ENCODE results near the gene RRP15.

Gene RRP15

DNA sequence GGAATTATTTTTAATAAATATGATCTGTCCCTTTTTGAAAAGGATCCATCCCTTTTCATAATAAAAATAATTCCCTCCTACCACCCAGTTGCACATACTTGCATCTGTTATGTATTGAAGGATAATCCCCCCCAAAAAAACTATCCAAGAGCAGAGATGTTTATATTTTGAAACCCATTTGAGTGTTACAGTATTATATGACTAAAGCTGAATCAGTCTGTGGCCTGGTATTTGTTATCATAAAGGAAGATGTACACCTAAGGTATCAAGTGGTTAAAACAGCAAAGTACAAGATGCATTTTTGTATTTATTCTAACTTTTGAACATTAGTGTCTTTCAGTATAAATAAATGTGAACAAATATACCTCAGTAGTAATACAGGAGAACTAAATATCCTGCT, 47.3 kb downstream of the RRP15 start:
- TF ChIP-seq CTCF (conservative IDR thresholded peaks at IDR 0.05), result no peak
- H3K27ac ChIP-seq, result no peak overlapping the region

DNA sequence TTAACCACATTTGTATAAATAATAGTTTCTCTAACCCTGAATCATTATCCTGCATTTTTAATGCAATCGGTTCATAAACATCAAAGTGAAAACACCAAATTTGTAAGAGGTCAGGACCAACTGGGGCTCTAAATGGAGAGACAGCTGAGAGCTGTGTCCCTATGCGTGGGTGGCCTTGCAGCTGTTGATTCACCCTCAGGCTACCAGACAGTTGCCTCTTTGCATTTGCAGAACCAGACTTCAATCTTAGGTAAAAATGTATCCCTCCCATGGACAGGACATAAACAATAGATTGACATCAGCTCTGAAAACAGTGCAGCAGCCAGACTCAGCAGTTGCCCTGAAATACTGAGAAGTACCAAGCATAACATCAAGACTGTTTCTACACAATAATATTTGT, 51.2 kb downstream of the RRP15 start:
- H3K27ac ChIP-seq, result no peak overlapping the region
- TF ChIP-seq CTCF (conservative IDR thresholded peaks at IDR 0.05), result no peak

- H3K27ac ChIP-seq, result no peak overlapping the region
- TF ChIP-seq CTCF (conservative IDR thresholded peaks at IDR 0.05), result peak; percentile 82
Measured at GRCh38 chr1:218339267-218339831, 54.3 kb downstream of the RRP15 start.

DNA sequence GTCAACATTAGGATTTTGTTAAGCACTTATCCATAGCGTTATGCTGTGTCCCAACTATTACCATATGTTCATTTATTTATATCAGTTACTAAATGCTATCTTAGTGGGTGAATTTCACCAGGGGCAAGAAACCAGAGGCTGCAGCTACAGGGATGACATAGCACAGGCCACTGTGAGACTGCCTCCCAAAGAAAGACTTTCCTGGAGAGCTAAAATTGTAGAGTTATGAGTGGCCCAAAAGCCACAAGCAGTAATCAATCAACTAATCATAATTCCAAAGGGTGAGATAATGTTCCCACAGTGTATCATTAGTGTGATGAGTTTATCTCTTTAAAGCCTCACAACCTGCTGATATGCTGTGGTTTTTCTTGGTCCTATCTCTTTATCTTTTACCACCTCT, 56.2 kb downstream of the RRP15 start:
- TF ChIP-seq CTCF (conservative IDR thresholded peaks at IDR 0.05), result no peak
- no peak overlapping the region for H3K27ac ChIP-seq

DNA sequence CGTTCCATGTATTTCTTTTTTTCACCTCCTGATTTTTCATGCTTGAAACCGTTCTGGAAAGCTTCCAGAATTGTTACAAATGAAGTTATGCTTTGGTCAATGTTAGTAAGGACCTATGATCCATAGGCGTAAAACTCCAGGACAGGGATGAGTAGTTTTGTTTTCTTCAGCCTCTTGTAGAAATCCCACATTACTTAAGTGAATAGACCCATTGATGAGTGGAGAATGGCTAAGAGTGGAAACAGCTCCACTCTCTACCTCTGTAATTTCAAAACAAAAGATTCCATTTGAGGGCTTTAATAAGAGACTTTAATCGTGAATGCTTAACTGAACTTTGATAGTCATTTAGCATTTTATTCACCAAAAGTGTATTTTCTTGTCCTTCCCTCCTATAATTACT, 57.0 kb downstream of the RRP15 start:
- H3K27ac ChIP-seq, result no peak overlapping the region
- no peak for TF ChIP-seq CTCF (conservative IDR thresholded peaks at IDR 0.05)

DNA sequence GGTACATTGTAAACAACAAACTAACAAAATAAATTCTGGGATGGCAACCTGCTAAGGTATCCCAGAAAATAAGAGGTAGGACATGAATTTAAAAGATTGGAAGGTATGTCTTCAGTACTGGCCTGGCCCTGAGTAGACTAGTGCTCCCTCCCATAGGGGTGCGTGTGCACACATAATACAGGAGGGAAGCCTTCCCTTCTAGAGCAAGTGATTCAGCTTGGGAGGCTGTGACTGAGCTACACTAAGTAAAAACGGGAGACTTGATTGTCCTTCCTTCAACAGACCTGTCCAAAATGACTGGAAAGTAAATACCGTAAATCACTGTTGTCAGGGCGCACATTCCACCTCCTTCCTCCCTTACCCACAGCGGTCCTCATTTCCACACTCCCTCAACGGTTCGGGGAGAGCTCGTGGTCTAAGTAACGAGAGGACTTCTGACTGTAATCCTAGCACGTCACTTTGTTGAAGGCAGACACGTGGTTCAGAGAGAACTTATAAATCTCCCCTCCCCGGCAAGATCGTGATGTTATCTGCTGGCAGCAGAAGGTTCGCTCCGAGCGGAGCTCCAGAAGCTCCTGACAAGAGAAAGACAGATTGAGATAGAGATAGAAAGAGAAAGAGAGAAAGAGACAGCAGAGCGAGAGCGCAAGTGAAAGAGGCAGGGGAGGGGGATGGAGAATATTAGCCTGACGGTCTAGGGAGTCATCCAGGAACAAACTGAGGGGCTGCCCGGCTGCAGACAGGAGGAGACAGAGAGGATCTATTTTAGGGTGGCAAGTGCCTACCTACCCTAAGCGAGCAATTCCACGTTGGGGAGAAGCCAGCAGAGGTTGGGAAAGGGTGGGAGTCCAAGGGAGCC, 60.0 kb downstream of the RRP15 start, which contains the start of gene TGFB2:
TGFB2 (plus strand) TSS at position 523 of the 859 bp plus-strand sequence. CDS start 1,366 bp downstream, outside the sequence.
- peak within 1 kb of the TSS; percentile 67 for H3K27ac ChIP-seq
- no peak for TF ChIP-seq CTCF (conservative IDR thresholded peaks at IDR 0.05)

- 0 out of 2 replicates have a peak, but pooled peaks have one; percentile 10 for TF ChIP-seq CTCF (conservative IDR thresholded peaks at IDR 0.05)
Measured at GRCh38 chr1:218345673-218346390, 60.7 kb downstream of the RRP15 start.

More at GRCh38 chr1:218345673-218346390, 60.7 kb downstream of the RRP15 start:
- H3K27ac ChIP-seq, result peak overlapping the region; percentile 67
